ENCODE measurements around the gene MALRD1. TPM values are rescaled to one million over a fixed set of nuclear protein-coding genes. Genes with fewer than 3 reads are reported as not detected.
"Not testable (repeated sequence)": the region's sequence is repeated elsewhere in the genome, so short reads cannot be mapped to it uniquely, and the experiment has no call there.

The MALRD1 gene
- total RNA-seq, 2 experiments from 2014 or later = 0.36 to 0.56 TPM

DNA sequence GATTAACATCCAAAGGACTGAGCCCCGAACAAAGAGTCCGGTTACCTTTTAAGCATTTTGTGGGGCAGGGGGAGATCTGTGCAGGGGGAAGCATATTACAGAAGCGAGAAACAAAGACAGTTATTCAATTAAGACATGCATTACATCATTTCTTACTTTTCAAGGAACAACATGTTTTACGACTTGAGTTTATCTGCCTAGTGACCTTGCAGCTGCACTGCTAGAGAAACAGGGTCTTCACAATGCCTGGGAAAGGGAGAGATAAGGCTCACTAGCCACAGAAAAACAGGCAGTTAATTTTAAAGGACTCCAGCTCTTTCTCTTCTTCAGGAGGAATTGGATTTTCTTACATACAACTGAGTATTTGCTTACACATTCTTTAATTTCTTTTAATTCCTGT, 693.5 kb downstream of the MALRD1 start:
- not testable (repeated sequence) for H3K27ac Mint-ChIP-seq, H3K27me3 Mint-ChIP-seq, H3K4me3 Mint-ChIP-seq, H3K4me1 Mint-ChIP-seq, H3K9me3 Mint-ChIP-seq, DNase-seq, H3K36me3 Mint-ChIP-seq

DNA sequence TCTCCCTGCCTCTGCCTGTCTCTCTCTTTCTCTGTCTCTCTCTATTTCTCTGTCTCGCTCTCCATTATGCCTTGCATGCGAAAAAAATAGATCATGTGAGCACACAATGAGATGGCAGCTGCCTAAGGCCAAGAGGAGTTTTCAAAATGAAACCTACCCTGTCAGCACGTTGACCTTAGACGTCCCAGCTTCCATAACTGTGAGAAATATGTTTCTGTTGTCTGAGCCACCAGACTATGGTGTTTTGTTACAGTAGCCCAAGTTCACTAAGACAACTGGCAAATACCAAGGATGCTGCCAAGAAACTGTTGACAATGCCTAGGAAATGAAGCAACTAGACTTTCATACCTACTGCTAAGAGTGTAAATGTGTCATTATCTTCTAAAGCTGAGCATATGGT, 697.1 kb downstream of the MALRD1 start:
- H3K36me3 Mint-ChIP-seq = no peaks in the 10 kb centered on the region
- no peak overlapping the region for H3K4me3 Mint-ChIP-seq
- H3K27me3 Mint-ChIP-seq = no peaks in the 10 kb centered on the region
- H3K27ac Mint-ChIP-seq = no peak overlapping the region
- no peaks in the 10 kb centered on the region for H3K9me3 Mint-ChIP-seq
- DNase-seq = no peak
- H3K4me1 Mint-ChIP-seq = no peaks in the 10 kb centered on the region

DNA sequence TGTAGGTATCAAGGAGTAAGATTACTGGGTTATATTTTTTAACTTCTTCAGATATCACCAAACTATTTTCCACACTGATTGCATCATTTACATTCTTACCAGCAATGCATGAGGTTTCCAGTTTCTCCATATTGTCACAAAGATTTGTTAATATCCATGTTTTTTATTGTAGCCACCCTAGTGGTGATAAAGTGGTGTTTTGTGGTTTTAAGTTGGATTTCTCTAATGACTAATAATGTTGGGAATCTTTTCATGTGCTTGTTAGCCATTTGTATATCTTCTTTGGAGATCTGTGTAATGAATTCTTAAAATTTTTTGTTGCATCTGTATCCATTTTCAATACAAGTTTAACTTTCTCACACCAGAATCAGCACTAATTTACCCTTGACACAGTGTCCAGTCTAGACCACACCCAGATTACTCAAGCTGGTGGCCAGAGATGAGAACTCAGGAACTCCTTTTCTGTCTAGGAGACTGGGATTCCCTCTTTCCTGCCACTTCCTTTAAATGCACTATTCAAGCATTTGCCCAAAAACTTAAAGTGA, 700.7 kb downstream of the MALRD1 start:
- Mint-ChIP-seq H3K4me3 (no peak overlapping the region), H3K4me1 (no peaks in the 10 kb centered on the region), H3K36me3 (no peaks in the 10 kb centered on the region), H3K27me3 (no peaks in the 10 kb centered on the region), H3K9me3 (no peaks in the 10 kb centered on the region), H3K27ac (no peak overlapping the region)
- DNase-seq = no peak

DNA sequence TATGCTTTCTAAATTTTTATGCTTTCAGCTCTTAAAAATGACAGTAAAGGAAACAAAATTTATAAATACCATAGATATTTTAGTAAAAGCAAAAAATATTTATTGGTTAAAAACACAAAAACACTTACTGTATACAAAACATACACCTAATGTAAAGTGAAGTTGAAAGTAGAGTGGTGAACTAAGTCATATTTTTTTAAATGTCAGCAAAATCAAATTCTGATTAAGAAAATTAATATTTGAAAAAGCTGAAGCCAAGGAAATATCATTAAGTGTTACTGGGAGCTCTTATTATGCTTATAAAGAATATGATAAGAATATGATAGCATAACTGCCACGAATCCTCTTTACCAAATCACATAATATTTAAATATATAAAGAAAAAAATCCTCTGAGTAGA, 702.4 kb downstream of the MALRD1 start:
- H3K4me1 Mint-ChIP-seq = no peaks in the 10 kb centered on the region
- no peak overlapping the region for H3K4me3 Mint-ChIP-seq
- no peaks in the 10 kb centered on the region for H3K27me3 Mint-ChIP-seq
- no peak overlapping the region for H3K27ac Mint-ChIP-seq
- no peak for DNase-seq
- no peaks in the 10 kb centered on the region for H3K36me3 Mint-ChIP-seq
- no peaks in the 10 kb centered on the region for H3K9me3 Mint-ChIP-seq

DNA sequence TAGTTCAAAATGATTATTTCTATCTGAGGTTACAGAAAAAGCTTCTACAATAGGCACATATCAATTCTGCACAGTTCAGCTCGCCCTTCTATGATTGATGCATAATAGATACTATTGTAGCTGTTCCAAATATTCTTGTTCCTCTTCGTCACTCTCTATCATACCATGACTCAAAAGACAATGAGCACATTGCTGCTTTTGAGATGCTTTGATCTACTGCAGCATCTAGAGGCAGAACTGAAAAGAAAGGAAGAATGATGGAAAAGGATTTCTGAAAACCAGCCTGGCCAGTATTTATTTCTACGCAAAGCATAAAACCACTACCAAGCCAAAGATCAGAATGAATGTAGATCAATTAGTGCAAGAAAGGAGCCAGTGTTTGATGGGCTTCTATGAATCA, 708.3 kb downstream of the MALRD1 start:
- no peak overlapping the region for H3K27ac Mint-ChIP-seq
- H3K4me1 Mint-ChIP-seq = no peaks in the 10 kb centered on the region
- H3K27me3 Mint-ChIP-seq = no peaks in the 10 kb centered on the region
- H3K36me3 Mint-ChIP-seq = no peaks in the 10 kb centered on the region
- no peaks in the 10 kb centered on the region for H3K9me3 Mint-ChIP-seq
- no peak overlapping the region for H3K4me3 Mint-ChIP-seq
- no peak for DNase-seq

DNA sequence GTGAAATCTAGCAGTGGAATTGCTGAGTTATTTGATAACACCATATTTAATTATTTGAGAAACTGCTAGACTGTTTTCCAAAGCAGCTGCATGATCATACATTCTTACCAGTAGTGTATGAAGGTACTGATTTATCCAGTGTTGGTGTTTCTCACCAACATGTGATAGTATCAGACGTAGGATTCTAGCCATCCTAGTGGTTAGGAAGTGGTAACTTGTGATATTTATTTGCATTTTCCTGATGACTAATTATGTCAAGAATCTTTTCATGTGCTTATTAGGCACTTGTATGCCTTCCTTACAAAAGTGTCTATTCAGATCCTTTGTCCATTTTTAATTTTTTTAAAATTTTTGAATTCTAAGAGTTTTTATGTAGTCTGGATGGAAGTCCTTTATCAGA, 713.4 kb downstream of the MALRD1 start:
- peaks cover 1% of the 10 kb centered on the region for H3K9me3 Mint-ChIP-seq
- H3K27me3 Mint-ChIP-seq = no peaks in the 10 kb centered on the region
- no peaks in the 10 kb centered on the region for H3K36me3 Mint-ChIP-seq
- H3K4me1 Mint-ChIP-seq = no peaks in the 10 kb centered on the region
- H3K27ac Mint-ChIP-seq = no peak overlapping the region
- DNase-seq = no peak
- no peak overlapping the region for H3K4me3 Mint-ChIP-seq

DNA sequence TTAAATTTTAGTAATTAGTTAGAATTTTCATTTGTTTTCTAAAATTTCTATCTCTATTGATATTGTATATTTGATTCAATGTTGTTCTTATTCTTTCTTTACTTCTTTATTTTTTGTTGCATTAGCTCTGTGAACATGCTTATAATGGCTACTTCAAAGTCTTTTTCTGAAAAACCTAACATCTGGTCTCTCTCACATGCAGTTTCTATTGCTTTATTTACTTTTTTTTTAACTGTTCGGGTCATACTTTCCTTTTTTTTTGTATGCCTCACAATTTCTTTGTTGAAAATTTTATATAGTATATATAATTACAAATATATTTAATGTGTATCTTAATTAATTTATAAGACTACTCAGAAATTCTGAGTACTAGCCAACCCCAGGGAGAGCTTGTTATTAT, 715.5 kb downstream of the MALRD1 start:
- Mint-ChIP-seq H3K4me1 (no peaks in the 10 kb centered on the region), H3K4me3 (no peak overlapping the region), H3K27me3 (no peaks in the 10 kb centered on the region), H3K27ac (no peak overlapping the region), H3K9me3 (peaks cover 1% of the 10 kb centered on the region), H3K36me3 (no peaks in the 10 kb centered on the region)
- no peak for DNase-seq

DNA sequence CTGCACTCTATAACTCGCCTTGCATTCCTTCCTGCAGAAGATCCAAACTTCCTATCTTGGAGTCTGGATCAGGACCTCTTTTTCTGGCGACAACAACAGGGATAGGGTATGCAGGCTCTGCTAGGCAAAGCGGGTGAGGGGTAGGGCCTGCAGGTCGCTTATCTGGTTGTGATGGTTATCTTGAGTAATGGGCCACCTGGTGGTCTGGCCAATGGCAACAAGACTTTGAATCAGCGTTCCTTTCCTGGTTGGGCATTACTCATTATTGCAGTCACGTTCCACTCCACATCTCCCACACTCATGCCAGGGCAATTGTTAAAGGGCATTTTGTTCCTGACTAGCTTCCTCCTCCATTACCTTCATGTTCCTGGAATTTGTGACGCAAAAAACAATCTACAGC, 719.3 kb downstream of the MALRD1 start:
- H3K9me3 Mint-ChIP-seq = peaks cover 1% of the 10 kb centered on the region
- no peaks in the 10 kb centered on the region for H3K27me3 Mint-ChIP-seq

DNA sequence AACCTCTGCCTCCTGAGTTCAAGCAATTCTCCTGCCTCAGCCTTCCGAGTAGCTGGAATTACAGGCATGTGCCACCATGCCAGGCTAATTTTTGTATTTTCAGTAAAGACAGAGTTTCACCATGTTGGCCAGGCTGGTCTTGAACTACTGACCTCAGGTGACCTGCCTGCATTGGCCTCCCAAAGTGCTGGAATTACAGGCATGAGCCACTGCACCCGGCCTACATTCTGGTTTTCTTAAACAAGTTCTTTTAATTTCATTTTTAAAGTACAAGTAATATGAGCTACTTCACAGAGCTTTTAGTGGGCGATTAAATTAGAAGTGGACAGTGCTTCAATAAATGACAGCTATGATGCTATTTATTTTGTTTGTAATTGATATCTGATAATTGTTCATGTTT, 721.2 kb downstream of the MALRD1 start:
- H3K27me3 Mint-ChIP-seq, H3K4me3 Mint-ChIP-seq, H3K9me3 Mint-ChIP-seq, H3K27ac Mint-ChIP-seq, H3K36me3 Mint-ChIP-seq, H3K4me1 Mint-ChIP-seq, DNase-seq: not testable (repeated sequence)

More for the DNA sequence above, 719.3 kb downstream of the MALRD1 start:
- no peak overlapping the region for H3K27ac Mint-ChIP-seq
- no peaks in the 10 kb centered on the region for H3K36me3 Mint-ChIP-seq
- H3K4me3 Mint-ChIP-seq = no peak overlapping the region
- no peaks in the 10 kb centered on the region for H3K4me1 Mint-ChIP-seq
- DNase-seq = no peak

DNA sequence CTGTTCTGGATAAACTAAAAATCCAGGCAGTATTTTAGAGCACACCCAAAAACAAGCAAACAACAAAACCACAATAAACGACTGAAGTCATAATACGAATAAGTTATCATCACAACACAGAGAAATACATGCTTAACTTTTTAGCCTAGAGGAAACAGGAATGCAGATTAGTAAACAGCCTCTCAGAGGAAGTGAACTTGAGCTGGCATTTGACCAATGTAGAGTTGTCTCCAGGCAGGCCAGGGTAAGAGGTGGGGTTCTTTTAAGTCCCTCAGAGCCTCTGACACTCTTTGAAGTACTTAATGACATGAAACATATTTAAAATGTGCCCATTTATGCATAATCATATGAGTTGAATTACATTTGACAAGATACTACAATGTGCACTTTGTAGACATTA, 724.4 kb downstream of the MALRD1 start:
- Mint-ChIP-seq H3K27ac (no peak overlapping the region), H3K36me3 (no peaks in the 10 kb centered on the region), H3K27me3 (no peaks in the 10 kb centered on the region), H3K4me3 (no peak overlapping the region), H3K9me3 (no peaks in the 10 kb centered on the region), H3K4me1 (no peaks in the 10 kb centered on the region)
- DNase-seq = no peak

DNA sequence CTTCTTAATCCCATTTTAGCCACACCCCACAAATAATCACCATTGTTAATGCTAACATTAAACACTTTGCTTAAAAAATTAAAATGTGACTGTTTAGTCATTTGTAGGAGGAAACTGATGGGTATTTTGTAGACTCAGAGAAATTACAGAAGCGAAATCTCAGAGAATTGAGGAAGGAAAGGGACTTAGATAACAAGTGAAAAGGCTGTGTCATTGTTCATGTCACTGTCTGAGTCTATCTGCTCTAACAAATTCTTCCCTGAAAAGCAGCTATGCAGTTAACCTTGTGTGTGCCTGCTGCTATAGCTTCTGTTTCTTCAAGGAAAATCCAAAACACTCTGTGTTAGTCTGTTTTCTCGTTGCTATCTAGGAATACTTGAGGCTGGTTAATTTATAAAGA, 726.7 kb downstream of the MALRD1 start:
- Mint-ChIP-seq H3K27me3 (no peaks in the 10 kb centered on the region), H3K4me3 (no peak overlapping the region), H3K27ac (no peak overlapping the region), H3K4me1 (no peaks in the 10 kb centered on the region), H3K9me3 (no peaks in the 10 kb centered on the region), H3K36me3 (no peaks in the 10 kb centered on the region)
- DNase-seq = no peak

DNA sequence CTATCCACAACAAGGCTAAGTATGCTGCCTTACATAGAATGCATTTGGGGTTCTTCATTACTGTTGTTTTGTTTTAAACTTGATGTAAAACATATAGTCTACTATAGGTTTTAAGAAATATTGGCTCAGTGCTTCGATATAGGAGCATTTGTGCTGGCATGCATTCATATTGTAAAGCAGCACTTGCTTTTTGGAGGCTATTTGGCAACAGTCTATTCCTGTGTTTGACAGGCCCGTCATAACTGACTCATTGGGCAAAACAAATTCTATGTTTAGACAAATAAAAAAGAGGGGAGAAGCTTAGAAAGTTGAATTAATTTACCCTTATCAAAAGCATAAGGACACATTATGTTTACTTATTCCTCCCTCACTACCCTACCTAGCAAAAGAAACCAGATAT, 729.2 kb downstream of the MALRD1 start:
- Mint-ChIP-seq H3K27me3 (no peaks in the 10 kb centered on the region), H3K9me3 (no peaks in the 10 kb centered on the region), H3K36me3 (no peaks in the 10 kb centered on the region), H3K4me1 (no peaks in the 10 kb centered on the region), H3K4me3 (no peak overlapping the region), H3K27ac (no peak overlapping the region)
- no peak for DNase-seq

DNA sequence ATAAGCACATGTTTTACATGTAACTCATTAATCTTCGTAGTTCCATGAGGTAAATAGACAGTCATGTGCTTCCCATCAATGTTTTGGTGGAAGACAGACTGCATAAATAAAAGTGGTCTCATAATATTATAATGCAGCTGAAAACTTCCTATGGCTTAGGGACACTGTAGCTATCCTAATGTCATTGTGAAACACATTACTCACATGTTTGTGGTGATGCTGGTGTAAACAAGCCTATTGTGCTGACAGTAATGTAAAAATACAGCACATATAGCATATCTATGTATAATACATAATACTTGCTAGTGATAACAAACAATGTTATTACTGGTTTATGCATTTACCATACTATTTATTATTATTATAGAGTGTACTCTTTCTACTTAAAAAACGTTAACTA, 730.4 kb downstream of the MALRD1 start:
- Mint-ChIP-seq H3K4me1 (no peaks in the 10 kb centered on the region), H3K36me3 (no peaks in the 10 kb centered on the region), H3K4me3 (no peak overlapping the region), H3K27me3 (no peaks in the 10 kb centered on the region), H3K9me3 (no peaks in the 10 kb centered on the region), H3K27ac (no peak overlapping the region)
- DNase-seq = no peak

DNA sequence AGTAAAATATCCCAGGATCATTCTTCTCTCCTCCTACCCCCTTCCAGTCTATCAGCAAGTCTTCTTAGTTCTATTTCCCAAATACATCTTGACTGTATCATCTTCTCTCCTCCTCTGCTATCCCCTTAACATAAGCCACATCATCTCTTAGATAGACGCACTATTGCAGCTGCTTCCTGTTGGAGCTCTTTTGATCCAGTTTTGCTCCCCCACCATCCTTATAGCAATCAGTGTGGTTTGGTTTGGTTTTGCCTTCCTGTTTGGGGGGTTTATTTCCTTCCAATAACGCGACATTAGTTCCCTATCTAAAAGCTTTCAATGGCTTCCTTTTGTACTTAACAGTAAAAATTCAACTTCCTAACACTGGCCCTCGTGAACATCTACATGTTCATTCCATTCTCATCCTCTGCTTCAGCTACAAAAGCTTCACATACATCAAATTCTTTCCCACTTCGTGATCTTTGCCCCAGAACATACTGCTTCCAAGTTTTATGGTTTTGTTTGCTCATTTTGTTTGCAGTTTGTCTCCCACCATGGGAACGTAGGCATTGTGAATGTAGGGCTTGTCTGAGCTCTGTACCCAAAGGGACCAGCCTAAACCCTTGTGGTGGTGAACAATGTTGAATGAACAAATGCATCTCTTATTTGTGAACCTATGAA, 734.0 kb downstream of the MALRD1 start:
- no peaks in the 10 kb centered on the region for H3K36me3 Mint-ChIP-seq
- no peak overlapping the region for H3K27ac Mint-ChIP-seq
- no peaks in the 10 kb centered on the region for H3K27me3 Mint-ChIP-seq

DNA sequence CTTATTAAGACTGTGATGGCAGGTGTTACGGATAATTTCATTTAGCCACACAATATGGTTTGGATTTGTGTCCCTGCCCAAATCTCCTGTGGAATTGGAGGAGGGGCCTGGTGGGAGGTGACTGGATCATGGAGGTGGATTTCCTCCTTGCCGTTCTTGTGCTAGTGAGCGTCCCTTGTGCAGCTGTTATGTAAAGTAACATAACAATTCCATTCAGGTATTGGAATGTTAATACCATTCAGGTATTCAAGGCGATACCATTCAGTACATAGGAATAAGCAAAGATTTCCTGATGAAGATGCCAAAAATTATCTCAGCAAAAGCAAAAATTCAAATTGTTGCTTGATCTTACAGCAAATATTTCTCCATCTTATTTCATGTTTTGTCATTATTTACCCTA, 735.1 kb downstream of the MALRD1 start:
- Mint-ChIP-seq H3K4me1 (no peaks in the 10 kb centered on the region), H3K4me3 (no peak overlapping the region), H3K9me3 (peaks cover 2% of the 10 kb centered on the region), H3K27ac (no peak overlapping the region), H3K36me3 (no peaks in the 10 kb centered on the region), H3K27me3 (peaks cover 4% of the 10 kb centered on the region)
- no peak for DNase-seq

More for the DNA sequence above, 734.0 kb downstream of the MALRD1 start:
- H3K4me3 Mint-ChIP-seq = no peak overlapping the region
- H3K9me3 Mint-ChIP-seq = no peaks in the 10 kb centered on the region
- H3K4me1 Mint-ChIP-seq = no peaks in the 10 kb centered on the region
- no peak for DNase-seq

Data from activated naive CD8-positive, alpha-beta T cell treated with anti-CD3 and anti-CD28 coated beads for 36 hours (primary cell).